ENCODE measurements around the gene ATP6V0A1.
"Not testable (repeated sequence)": the region's sequence is repeated elsewhere in the genome, so short reads cannot be mapped to it uniquely, and the experiment has no call there.

ATP6V0A1 gene

DNA sequence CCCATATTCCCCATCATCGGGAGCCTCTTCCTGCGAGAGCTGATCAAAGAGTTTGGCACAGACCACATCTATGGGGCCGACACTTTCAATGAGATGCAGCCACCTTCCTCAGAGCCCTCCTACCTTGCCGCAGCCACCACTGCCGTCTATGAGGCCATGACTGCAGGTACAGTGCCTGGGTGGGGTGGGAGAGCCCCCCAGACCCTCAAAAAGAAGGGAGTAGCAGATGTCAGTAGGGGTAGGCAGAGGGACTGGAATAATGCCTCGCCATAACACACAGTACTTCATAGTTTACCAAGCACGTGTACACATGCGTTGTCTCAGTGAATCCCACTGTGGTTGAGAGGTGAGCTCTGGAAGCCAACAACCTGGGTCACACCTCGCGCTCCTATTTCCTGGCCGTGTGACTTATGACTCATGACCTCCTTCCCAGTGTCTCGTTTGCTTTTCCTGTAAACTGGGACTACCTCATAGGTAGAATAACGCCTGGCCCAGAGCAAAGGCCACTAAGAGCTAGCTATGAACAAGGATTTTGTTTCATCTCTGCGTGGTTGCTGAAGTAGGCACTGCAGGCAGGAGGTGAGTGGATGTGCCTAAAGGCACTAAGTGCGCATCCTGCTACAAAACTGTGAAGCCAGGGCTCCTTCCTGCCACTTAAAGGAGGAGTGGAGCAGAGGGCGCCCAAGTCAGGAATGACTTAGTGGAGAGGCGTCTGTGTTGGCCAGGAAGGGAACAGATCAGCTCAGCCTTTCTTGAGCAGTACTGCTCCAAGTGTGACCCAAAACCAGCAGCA lies 82.6 kb downstream of the ATP6V0A1 start:
- no peak overlapping the region for H3K4me3 ChIP-seq (replicated peaks; ENCODE audit: low read depth, low read length)
- TF ChIP-seq, protein P1, sequence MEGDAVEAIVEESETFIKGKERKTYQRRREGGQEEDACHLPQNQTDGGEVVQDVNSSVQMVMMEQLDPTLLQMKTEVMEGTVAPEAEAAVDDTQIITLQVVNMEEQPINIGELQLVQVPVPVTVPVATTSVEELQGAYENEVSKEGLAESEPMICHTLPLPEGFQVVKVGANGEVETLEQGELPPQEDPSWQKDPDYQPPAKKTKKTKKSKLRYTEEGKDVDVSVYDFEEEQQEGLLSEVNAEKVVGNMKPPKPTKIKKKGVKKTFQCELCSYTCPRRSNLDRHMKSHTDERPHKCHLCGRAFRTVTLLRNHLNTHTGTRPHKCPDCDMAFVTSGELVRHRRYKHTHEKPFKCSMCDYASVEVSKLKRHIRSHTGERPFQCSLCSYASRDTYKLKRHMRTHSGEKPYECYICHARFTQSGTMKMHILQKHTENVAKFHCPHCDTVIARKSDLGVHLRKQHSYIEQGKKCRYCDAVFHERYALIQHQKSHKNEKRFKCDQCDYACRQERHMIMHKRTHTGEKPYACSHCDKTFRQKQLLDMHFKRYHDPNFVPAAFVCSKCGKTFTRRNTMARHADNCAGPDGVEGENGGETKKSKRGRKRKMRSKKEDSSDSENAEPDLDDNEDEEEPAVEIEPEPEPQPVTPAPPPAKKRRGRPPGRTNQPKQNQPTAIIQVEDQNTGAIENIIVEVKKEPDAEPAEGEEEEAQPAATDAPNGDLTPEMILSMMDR (IDR thresholded peaks at IDR 0.05; ENCODE audit: insufficient read depth, low read length, poor library complexity, severe bottlenecking), result no peak
- DNase-seq (ENCODE audit: extremely low read depth, insufficient read length), result no peak
- no peaks in the 10 kb centered on the region for H3K27me3 ChIP-seq (replicated peaks; ENCODE audit: control insufficient read depth, insufficient read depth, low read length)
- peaks cover 21% of the 10 kb centered on the region for H3K36me3 ChIP-seq (ENCODE audit: control insufficient read depth, insufficient read depth, low read length)

DNA sequence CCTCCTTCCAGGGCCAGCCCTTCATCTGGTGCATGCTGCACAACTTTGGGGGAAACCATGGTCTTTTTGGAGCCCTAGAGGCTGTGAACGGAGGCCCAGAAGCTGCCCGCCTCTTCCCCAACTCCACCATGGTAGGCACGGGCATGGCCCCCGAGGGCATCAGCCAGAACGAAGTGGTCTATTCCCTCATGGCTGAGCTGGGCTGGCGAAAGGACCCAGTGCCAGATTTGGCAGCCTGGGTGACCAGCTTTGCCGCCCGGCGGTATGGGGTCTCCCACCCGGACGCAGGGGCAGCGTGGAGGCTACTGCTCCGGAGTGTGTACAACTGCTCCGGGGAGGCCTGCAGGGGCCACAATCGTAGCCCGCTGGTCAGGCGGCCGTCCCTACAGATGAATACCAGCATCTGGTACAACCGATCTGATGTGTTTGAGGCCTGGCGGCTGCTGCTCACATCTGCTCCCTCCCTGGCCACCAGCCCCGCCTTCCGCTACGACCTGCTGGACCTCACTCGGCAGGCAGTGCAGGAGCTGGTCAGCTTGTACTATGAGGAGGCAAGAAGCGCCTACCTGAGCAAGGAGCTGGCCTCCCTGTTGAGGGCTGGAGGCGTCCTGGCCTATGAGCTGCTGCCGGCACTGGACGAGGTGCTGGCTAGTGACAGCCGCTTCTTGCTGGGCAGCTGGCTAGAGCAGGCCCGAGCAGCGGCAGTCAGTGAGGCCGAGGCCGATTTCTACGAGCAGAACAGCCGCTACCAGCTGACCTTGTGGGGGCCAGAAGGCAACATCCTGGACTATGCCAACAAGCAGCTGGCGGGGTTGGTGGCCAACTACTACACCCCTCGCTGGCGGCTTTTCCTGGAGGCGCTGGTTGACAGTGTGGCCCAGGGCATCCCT lies 84.8 kb downstream of the ATP6V0A1 start:
- peaks cover 21% of the 10 kb centered on the region for H3K36me3 ChIP-seq (ENCODE audit: control insufficient read depth, insufficient read depth, low read length)
- no peak for DNase-seq (ENCODE audit: extremely low read depth, insufficient read length)
- no peak overlapping the region for H3K4me3 ChIP-seq (replicated peaks; ENCODE audit: low read depth, low read length)
- H3K27me3 ChIP-seq (replicated peaks; ENCODE audit: control insufficient read depth, insufficient read depth, low read length), result no peaks in the 10 kb centered on the region
- TF ChIP-seq, protein P1 (IDR thresholded peaks at IDR 0.05; ENCODE audit: insufficient read depth, low read length, poor library complexity, severe bottlenecking), result no peak

DNA sequence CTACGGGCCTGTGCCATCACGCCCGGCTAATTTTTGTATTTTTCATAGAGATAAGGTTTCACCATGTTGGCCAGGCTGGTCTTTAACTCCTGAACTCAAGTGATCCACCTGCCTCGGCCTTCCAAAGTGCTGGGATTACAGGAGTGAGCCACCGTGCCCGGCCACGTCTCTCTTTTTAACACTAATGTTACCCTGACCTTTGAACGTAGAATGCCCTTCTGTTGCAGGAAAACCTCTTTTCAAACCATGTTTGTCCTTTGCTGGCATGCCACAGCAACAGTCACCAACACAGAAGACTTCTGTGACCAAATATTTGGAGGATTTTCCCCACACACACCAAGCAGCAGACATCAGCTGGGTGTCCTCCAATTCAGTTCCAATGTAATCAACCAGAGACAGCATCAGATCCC lies 86.2 kb downstream of the ATP6V0A1 start:
- peaks cover 14% of the 10 kb centered on the region for H3K36me3 ChIP-seq (ENCODE audit: control insufficient read depth, insufficient read depth, low read length)
- TF ChIP-seq, protein P1 (IDR thresholded peaks at IDR 0.05; ENCODE audit: insufficient read depth, low read length, poor library complexity, severe bottlenecking), result no peak
- no peaks in the 10 kb centered on the region for H3K27me3 ChIP-seq (replicated peaks; ENCODE audit: control insufficient read depth, insufficient read depth, low read length)
- H3K4me3 ChIP-seq (replicated peaks; ENCODE audit: low read depth, low read length), result no peak overlapping the region
- DNase-seq (ENCODE audit: extremely low read depth, insufficient read length), result no peak

DNA sequence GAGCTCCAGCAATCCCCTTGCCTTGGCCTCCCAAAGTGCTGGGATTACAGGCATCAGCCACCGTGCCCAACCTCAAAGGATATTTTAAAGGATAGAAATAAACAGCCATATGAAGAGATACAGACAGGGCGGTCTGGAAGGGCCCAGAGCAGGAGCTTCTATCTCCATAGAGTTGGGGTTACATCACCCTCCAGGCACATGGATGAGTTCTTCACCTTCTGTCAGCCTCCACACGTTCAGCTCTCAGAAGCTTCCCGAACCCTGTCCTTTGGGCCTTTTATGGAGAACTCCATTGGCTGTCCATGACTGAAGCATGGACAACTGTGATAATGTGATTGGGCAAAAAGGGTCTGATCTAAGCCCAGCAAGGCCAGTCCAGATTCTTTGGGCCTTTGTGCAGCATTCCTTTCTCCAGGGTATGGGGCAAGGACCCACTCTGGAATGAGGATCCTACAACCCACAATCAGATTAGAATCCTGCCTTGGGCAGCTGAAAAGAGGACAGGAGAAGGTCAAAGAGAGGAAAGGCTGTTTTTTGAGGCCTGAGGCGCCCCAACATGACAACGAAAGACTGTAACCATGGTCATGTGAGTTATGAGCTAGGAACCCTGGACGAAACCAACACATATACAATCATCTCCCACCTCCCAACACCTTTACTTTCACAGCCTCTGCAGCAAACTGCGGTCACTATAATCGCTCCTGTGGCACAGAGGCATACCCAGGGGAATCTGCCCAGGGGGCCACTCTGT lies 87.3 kb downstream of the ATP6V0A1 start:
- not testable (repeated sequence) for H3K27me3 ChIP-seq (replicated peaks; ENCODE audit: control insufficient read depth, insufficient read depth, low read length); H3K4me3 ChIP-seq (replicated peaks; ENCODE audit: low read depth, low read length); DNase-seq (ENCODE audit: extremely low read depth, insufficient read length)
- peaks cover 13% of the 10 kb centered on the region for H3K36me3 ChIP-seq (ENCODE audit: control insufficient read depth, insufficient read depth, low read length)

DNA sequence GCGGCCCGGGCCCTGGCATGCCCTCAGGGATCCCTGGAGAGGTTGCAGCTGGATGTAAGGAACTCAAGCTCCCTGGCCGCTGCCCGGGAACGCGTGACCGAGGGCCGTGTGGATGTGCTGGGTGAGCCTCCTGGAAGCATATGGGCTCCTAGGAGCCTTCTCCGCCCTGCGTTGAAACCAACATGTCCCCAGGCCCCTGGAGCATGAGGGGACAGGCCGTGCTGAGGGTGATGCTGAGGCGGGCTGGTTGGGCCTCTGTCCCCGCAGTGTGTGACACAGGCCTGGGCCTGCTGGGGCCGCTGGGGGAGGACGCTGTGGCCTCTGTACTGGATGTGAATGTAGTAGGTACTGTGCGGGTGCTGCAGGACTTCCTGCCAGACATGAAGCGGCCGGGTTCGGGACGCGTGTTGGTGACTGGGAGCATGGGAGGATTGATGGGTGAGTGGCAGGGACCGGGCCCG lies 88.4 kb downstream of the ATP6V0A1 start:
- no peak for DNase-seq (ENCODE audit: extremely low read depth, insufficient read length)
- H3K4me3 ChIP-seq (replicated peaks; ENCODE audit: low read depth, low read length), result no peak overlapping the region
- peaks cover 9% of the 10 kb centered on the region for H3K36me3 ChIP-seq (ENCODE audit: control insufficient read depth, insufficient read depth, low read length)
- no peaks in the 10 kb centered on the region for H3K27me3 ChIP-seq (replicated peaks; ENCODE audit: control insufficient read depth, insufficient read depth, low read length)
- TF ChIP-seq, protein P1 (IDR thresholded peaks at IDR 0.05; ENCODE audit: insufficient read depth, low read length, poor library complexity, severe bottlenecking), result no peak

Data from GM06990 (cell line).